ENCODE measurements around the gene CCDC60.

CCDC60 gene

DNA sequence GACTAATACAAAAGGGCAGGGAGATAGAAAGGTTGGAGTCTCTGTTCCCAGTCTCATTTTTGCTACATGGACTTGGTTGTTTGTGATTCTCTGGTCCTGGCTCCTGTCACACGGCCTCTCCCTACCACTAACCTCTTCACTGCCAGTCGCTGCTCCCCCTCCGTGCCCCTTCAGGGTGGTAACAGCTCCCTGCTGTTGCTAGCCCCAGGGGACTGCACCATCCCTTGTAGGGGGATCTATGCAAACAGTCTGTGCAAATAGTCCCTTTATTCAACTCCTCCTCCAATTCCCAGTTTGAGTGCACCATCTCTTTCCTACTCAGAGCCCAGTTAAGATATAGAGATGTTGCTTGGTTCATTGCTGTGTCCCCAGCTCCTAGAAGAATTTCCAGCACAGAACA lies 51.1 kb downstream of the CCDC60 start:
- no peak for DNase-seq (ENCODE audit: low spot score)

DNA sequence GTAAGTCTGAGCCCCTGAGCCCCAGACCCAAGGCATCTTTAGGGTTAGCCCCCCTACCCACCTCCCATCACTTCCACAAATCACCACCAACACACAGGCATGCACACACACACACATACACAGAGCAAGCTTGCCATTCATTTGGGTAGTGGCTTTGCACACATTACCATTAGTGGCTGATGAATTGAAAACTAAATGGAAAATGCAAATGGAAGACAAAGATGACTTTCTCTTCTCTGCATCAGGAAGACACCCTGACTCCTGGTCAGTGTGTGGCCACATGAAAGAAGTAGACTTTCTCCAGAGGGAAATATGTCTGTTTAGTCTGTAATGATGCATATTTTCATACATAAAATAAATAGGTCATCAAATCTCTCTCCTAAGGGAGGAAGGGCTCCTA lies 55.2 kb downstream of the CCDC60 start:
- DNase-seq (ENCODE audit: low spot score): no peak

DNA sequence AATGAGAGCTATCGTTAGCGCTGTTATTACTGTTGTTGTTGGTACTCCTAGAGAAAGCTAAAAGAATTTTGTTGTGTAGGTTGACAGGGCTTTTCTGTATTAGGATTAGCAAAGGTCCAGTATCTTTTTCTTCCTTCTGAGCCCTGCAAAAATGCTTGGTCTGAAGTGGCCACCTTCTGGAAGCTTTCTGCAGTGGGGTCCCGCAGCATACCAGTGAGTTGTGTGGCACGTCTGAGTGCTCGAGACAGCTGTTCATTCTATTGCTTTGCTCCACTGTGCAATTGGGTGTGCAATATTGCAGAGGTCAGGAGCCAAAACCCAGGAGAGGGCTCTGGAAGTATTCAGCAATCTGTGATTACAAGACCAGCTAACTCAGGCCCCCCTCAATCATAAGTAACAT lies 57.1 kb downstream of the CCDC60 start:
- DNase-seq (ENCODE audit: low spot score): no peak

DNA sequence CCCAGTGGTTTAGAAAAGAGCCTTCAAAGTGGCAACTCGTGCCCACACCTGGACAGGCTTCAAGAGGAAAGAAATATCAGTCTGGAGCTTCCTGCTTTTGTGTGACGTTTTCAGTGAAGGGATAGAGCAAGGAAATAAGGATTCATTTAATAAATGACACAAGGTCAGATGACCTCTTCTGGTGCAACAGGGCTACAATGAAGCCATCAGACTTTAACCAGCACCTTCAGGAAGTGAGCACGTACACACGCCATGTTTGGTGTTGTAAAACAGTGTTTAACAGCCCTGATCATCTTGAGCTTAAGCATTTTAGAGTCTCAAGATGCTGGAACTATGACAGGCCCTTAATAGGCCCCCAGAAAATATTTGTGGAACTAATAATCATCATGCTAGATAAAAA lies 59.1 kb downstream of the CCDC60 start:
- no peak for DNase-seq (ENCODE audit: low spot score)

DNA sequence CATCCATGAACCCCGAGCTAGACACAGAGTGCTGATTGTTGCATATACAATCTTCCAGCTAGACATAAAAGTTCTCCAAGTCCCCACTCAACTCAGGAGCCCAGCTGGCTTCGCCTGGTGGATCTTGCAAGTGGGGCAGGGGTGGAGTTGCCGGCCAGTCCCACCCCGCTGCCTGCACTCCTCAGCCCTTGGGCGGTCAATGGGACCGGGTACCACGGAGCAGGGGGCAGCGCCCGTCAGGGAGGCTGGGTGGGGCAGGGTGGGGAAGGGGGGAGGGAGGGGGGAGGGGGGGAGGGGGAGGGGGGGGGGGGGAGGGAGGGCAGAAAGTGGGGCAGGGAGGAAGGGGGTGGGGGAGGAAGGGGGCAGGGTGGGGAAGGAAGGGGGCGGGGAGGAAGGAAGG lies 63.0 kb downstream of the CCDC60 start:
- no peak for DNase-seq (ENCODE audit: low spot score)

DNA sequence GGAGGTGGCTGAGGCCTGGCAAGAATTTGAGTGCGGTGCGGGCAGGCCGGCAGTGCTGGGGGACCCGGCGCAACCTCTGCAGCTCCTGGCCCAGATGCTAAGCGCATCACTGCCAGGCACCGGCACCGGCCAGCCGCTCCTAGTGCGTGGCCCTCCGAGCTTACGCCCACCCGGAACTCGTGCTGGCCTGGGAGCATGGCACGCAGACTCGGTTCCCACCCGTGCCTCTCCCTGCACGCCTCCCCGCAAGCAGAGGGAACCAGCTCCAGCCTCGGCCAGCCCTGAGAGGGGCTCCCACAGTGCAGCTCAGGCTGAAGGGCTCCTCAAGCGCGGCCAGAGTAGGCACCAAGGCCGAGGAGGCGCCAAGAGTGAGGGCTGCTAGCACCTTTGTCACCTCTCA lies 63.7 kb downstream of the CCDC60 start:
- DNase-seq (ENCODE audit: low spot score): no peak

DNA sequence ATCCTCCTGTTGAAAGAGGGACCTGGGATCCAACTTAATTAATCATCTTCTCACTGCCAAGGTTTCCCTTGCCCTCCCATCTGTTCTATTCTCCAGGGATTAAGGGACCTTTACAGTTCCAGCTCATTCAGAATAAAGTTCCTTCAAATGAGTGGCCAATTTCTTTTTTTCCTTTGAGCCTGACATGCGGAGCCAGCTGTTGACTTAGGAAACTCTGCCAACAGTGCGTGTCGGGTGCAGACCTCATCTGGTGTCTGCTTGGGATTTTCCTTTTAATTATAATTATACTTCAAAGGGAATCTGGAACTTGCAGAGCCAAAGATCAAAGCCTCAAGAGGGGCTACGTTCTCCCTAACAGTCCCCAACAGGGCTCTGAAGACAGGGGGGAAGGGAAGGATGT lies 64.8 kb downstream of the CCDC60 start:
- DNase-seq (ENCODE audit: low spot score): no peak

DNA sequence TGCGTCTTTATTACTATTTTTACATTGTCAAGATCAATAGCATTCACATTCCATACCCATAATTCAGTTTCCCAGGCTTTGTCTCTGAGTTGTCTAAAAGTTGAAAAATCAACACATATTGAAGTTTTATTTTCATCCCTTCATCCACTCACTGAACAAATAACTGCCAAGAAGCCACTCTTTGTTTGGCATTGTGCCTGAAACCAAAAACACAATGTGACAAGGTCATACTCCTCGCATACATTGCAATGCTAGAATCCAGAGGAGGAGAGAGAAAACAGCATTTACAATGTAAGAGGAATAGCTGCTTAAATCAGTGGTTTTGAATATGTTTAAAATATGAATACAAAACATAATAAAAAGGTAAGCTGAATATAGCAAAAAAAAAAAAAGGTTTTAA lies 71.8 kb downstream of the CCDC60 start:
- no peak for DNase-seq (ENCODE audit: low spot score)

DNA sequence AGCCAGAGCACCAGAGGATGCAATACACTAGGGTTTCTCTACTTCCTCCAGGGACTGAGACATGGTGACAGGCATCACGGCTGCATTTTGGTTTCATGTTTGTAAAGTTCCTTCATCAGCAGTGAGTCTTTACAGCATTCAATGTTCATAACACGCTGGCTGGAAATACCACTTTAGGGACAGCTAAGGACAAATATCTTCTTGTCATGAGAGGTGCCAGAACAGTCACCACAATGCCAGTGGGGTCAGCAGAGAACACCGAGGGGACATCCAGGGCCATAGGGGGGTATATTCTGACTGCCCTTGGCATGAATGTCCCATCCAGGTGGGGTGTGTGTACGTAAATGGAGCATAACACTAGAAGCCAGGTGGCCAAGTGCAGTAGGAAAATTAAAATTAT lies 72.3 kb downstream of the CCDC60 start:
- no peak for DNase-seq (ENCODE audit: low spot score)

DNA sequence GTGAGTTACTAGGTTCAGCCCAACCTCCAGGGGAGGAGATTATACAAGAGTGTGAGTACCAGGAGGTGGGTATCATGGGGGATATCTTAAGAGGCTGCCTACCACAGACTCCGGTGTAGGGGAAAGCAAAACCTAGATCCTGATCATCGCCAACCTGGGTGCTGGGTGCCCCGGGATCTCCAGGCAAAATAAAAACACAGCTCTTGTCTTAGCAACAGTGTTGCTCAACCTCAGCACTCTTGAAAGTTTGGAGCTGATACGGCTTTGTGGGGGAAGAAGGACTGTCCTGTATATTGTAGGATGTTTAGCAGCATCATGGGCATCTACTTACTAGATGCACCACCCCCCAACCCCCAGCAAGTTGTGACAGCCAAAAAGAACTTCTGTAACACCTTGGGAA lies 74.5 kb downstream of the CCDC60 start:
- no peak for DNase-seq (ENCODE audit: low spot score)

DNA sequence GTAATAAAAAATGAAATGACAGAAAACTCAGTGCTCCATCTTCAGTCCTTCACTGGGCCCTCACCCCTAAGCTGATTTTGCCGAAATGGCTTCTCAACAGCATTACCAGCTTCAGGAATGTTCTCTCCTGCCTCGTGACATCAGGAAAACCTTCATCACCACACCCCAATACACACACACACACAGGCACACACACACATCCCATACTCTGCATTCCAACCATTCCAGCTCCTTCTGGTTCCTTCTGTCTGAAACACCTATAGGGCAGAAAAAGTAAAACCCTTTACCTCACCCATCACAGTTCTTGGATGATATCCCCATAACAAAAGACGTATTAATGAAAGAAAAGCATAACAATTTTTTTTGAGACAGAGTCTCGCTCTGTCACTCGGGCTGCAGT lies 75.9 kb downstream of the CCDC60 start:
- no peak for DNase-seq (ENCODE audit: low spot score)

DNA sequence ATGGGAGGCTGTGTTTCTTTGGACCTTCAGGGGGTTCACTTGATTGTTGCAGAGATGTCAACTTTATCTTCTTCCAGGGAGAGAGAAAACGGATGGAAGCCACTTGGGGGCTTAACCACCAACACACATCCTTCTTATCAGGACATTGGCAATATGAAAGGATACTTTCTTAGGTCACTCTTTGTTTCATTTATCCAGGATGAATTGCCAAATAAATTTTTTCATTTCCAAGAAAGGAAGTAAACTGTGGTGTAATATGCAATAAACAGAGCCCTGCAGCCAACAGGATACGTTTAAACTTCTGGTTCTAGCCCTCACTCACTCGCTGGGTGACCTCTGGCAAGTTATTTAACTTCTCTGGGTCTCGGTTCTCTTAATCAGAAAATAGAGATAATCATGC lies 77.8 kb downstream of the CCDC60 start:
- DNase-seq (ENCODE audit: low spot score): no peak

DNA sequence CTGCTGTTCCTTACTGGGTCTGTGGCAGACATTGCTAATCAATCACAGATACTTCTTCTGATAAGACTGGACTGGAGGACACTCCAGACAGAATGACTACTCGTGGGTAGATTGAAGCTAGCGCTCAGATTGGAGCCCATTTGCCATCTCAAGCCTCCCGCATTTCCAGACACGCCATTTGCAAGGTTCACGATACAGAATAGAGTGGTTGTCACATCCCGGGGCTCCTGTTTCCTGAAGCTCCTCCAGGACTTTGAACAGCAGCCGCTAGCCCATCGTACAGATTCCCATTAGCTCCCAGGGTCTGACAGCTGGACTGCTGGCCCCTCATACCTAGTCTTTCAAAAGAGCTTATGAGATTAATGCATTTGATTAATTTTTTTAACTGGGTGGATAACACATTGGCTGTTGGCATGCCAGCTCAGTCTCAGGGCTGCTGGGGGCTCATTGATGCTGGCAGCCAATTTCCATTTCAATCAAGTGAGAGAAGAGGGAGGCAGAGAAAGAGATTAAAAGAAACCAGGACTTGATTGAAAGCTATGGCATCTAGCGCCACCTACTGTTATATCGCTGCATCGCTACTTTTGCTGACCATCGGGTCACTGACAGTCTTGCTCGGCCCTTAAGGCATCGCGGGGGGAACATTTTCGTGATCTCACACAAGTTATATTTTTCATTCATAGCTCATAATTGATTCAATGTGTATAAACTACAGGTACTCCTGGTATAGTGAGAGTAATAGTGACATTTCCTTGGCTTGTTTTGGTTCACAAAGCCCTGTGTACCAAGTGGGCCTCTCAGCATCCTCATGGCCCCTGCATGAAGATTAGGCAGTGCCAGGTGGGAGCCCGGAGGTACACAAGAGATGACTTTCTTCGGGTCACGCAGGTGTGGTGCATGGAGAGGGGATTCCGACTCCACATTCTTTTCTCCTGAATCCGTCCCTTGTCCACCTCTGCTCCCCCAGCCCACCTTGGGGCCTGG lies 78.6 kb downstream of the CCDC60 start:
- peak; percentile 62 for DNase-seq (ENCODE audit: low spot score)

DNA sequence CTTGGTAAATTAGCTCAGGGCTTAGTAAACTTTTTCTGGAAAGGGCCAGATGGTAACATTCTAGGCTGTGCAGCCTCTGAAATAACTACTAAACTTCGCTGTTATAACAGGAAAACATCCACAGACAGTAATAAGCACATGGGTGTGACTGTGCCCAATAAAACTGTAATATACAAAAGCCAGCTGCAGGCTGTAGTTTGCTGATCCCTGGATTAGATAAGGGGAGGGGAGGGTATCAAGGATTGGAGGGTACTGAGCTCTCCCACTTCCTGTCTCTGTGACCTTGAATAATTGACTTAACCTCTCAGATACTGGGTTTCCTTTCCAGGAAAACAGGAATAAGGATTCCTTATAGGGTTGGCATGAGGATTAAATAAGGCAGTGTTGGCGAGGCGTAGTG lies 81.2 kb downstream of the CCDC60 start:
- no peak for DNase-seq (ENCODE audit: low spot score)

DNA sequence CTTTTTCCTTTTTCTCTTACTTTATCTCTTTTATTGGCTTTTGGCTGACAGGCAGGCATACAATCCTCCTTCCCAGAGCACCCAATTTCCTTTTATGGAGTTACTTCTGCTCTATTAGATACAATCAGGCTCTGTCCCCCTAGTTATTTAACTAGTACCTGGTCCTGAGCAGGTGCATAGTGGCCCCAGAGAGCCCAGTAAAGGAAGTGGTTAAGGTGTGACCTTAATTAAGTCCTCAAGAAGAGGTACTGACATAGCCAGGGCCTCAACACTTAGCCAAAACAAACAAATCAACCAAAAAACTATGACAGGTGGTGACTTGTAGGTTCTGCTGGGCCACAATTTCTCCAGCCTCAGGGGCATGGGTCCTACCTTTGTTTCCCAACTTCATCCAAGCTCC lies 82.9 kb downstream of the CCDC60 start:
- no peak for DNase-seq (ENCODE audit: low spot score)

DNA sequence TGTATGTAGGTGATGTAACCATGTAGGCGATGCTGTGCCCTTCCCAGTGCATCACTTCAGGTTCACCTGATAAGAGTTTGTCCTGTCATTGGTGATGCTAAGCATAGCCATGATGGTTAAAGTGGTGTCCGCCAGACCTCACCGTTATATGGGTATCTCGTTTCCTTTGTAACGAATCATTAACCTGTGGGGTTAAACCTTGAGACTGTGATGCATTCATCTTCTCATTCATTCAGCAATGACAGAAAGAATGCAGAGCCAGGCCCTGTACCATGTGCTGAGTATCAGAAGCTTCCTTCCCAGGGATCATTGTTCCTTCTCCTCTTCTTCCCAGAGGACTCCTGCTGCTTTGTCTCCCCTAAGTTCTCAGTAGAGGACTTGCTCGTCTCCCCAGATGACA lies 84.9 kb downstream of the CCDC60 start:
- DNase-seq (ENCODE audit: low spot score): no peak

DNA sequence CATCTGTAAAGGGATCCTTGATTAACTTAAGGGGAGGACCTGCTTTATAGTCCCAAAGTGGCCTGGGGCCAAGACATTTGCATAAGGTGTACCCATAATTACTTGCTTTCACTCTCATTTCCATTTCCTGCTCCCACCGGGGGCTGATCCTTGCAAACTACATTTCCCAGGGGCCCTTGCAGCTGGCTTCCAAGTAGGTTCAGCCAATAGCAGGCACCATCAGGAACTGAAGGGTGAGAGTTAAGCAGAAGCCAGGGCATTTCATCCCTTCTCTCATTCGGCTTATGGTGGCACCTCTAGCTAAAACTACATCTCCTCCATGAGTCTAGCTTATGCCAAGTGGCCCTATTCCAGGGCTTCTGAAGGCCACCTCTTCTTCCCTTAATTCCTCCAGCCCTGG lies 88.8 kb downstream of the CCDC60 start:
- DNase-seq (ENCODE audit: low spot score): no peak

DNA sequence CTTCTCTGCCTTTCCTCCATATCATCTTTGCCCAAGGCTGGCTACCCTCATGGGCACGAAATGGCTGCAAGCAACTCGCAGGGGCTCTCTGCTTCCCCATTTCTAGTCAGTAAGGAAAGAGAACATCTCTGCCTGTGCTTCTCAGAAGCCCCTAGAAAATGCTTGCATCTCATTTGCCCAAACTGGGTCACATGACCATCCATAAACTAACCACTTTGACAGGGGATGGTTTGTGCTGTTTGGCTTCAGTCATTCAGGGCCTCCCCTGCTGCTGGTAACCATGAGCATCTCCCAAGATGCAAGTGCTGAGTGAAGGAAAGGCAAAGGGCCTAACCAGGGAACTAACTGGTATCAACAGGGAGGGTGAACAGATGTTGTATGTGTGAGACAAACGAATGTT lies 91.1 kb downstream of the CCDC60 start:
- no peak for DNase-seq (ENCODE audit: low spot score)

DNA sequence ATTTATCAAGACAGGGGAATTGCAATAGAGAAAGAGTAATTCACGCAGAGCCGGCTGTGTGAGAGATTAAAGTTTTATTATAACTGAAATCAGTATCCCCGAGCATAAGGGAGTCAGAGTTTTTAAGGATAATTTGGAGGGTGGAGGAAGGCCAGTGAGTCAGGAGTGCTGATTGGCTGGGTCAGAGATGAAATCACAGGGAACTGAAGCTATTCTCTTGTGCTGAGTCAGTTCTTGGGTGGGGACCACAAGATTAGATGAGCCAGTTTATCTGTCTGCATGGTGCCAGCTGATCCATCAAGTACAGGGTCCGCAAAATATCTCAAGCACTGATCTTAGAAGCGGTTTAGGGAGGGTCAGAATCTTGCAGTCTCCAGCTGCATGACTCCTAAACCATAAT lies 96.6 kb downstream of the CCDC60 start:
- no peak for DNase-seq (ENCODE audit: low spot score)

DNA sequence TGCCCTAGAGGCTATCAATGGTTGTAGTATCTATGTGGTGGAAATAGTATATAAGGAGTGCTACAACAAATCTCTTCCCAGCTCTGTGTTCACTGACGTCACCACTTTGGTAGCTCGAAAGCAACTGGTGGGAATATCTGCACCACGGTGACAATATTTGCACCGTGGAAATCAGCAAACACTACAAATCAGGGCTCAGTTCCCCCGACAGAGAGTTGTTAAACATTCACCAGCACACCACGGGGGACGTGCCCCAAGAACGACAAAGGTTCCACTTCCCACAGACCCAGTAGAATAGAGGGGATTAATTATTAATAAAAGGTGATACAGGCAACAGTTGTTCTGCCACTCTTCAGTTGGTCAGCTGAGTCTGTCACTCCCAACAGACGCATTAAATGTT lies 98.4 kb downstream of the CCDC60 start:
- no peak for DNase-seq (ENCODE audit: low spot score)

DNA sequence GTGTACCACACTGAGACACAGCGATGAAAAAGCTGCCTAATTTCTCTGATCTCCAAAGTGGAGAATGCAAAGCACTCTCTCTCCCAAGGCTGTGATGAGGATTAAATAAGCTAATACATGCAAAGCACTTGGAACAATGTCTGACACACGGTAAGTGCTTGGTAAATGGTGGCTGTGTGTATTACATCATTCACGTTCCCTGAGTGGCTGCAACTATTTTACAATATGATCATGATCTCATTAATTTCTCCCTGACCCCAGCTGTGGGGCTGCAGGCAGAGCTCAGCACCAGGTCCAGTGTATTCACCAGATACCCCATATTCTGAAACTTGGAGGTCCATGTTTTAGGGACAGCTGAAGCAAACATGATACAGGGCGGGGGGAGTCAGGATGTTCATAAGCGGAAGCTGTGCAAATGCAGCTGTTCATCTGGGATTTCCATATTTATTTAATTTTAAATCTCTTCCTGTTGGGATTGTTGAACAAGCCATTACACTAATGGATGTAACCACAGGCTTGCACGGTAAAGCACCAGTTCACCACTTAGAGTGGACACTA lies 106.4 kb downstream of the CCDC60 start:
- no peak for DNase-seq (ENCODE audit: low spot score)

DNA sequence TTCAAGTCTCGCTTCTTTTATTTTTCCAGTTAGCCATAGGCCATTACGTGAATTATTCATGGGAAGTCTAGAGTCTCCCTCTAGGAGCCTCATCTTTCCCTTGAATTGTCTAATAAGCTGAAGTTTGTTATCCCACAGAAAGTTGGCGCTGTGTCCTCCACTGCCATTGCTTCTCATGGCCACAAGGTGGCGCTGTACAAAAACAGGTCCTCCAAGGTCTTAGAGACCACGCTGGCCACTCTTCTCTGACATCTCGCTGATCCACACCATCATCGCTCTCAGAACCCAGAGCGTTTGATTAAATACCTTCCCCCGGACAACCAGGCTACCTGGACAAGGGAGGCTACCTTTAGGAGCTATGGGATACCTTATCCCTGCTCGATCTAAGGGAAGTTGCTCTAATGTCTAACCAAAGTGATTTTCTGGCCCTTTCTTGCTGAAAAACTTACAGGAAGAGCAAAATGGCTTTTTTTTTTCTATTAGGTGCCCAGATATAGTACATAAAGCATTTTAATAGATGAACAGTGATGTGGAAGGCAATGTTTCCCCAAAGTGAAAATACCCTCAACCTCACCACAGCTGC lies 110.0 kb downstream of the CCDC60 start:
- no peak for DNase-seq (ENCODE audit: low spot score)

DNA sequence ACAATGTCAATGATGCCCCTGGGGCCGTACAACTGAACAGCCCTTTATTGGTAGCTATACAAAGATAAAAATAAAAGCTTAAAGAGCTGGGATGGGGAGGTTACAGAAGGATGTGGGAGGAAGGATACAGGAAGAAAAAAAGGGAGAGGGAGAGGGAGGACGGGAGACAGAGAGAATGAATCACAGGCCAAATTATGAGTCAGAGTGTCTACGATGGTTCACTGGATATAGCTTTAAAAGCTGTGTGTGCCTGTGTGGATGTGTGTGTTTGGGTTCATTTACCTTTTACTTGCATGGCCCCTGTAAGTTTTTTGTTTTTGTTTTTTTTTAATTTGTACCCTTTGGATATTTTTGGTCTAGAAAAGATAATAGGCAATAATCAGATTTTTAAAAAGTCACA lies 111.9 kb downstream of the CCDC60 start:
- DNase-seq (ENCODE audit: low spot score): no peak

DNA sequence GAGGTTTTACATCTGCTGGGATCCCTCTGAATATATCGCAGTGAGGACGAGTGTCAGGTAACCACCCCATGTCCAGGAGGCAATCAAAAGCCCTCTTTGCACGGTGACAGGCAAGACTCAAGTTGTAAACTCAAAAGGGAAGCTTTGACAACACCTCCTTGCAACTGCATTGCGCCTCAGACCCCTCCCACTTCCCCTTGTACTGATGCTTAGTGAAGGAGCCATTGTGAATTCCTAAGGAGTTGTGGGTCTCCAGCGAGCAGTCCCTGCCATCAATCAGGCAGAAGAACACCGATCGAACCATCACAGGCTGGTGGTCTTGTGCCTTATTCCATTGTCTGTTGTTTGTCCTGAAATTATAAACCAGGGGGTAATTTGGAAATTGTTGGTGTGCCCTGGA lies 112.6 kb downstream of the CCDC60 start:
- no peak for DNase-seq (ENCODE audit: low spot score)

Measured in AG08395 (cell line).